DOHH2 (cell line): ENCODE results near the gene PALM3.

Source experiments
- CTCF ChIP-seq: fragments of 200-600 bp; sonication (generic); IDR thresholded peaks from one replicate; pipeline ENCODE4 v1.5.1; 2014; ENCODE audit warnings: antibody characterized with exemption, mild to moderate bottlenecking, low read depth, low read length; ENCODE audit not compliant: poor library complexity, severe bottlenecking
- EZH2phosphoT487 ChIP-seq: fragments of 200-600 bp; sonication (generic); IDR thresholded peaks from 2 replicates; pipeline ENCODE4 v1.6.1; 2017; ENCODE audit warnings: borderline replicate concordance, mild to moderate bottlenecking, antibody characterized with exemption, low read length, moderate library complexity, mixed read lengths

GRCh38 chr19:14061751-14062557, at the start of gene PALM3:
- TF ChIP-seq CTCF (no peak), EZH2phosphoT487 (no peak)
